H1 (cell line): ENCODE data around the gene TAOK1. TPM values are rescaled to one million over a fixed set of nuclear protein-coding genes. Genes with fewer than 3 reads are reported as not detected.
A peak's percentile ranks its signal among the peaks of the same experiment; 100 is the strongest.

Source experiments
- CTCF ChIA-PET: fragments of 300-600 bp; sonication (Branson Sonifier 250); formaldehyde crosslinking; loops from one replicate; lab custom pipeline; 2021; ENCODE audit not compliant: partially characterized antibody; lab: Charles Lee
- POLR2A ChIA-PET: fragments of 300-600 bp; sonication (Branson Sonifier 250); formaldehyde crosslinking; loops from one replicate; lab custom pipeline; 2021; ENCODE audit warnings: inconsistent platforms; ENCODE audit not compliant: partially characterized antibody; lab: Charles Lee
- DNase-seq, 2 experiments: peaks; one replicate each; pipeline versions ENCODE4 v3.0.0 to v3.0.0-alpha.2; 2010 to 2022; ENCODE audit warnings: low spot score in 2 of 2, low read depth in 1 of 2, mixed read lengths in 1 of 2
- FAIRE-seq: peaks from 2 replicates; lab custom pipeline; 2011; peaks lifted over from hg19 to GRCh38; lab: Jason Lieb, UNC
- H2AFZ ChIP-seq: 2 replicates; pipeline ENCODE4 v1.8.1; 2012; ENCODE audit warnings: low read length, inconsistent platforms
- H2AK5ac ChIP-seq: 2 replicates; pipeline ENCODE4 v1.6.1; 2013; ENCODE audit warnings: low read depth, low read length
- H2BK120ac ChIP-seq: replicated peaks from 2 replicates; pipeline ENCODE3; 2013; ENCODE audit warnings: low read depth, low read length, inconsistent platforms
- H2BK12ac ChIP-seq: 2 replicates; pipeline ENCODE4 v1.6.1; 2013; ENCODE audit warnings: low read depth, low read length
- H2BK15ac ChIP-seq: 2 replicates; pipeline ENCODE4 v1.6.1; 2013; ENCODE audit warnings: low read length
- H2BK20ac ChIP-seq: 2 replicates; pipeline ENCODE4 v1.6.1; 2013; ENCODE audit warnings: low read length
- H2BK5ac ChIP-seq: 2 replicates; pipeline ENCODE4 v1.6.1; 2013; ENCODE audit warnings: low read depth, low read length
- H3K14ac ChIP-seq: 2 replicates; pipeline ENCODE4 v1.6.1; 2013; ENCODE audit warnings: inconsistent platforms; ENCODE audit not compliant: insufficient read length
- H3K18ac ChIP-seq: 2 replicates; pipeline ENCODE4 v1.6.1; 2013; ENCODE audit warnings: low read length; ENCODE audit errors: extremely low read depth
- H3K23ac ChIP-seq: 2 replicates; pipeline ENCODE4 v1.6.1; 2013; ENCODE audit warnings: inconsistent platforms; ENCODE audit not compliant: insufficient read length
- H3K23me2 ChIP-seq: 2 replicates; pipeline ENCODE4 v1.6.1; 2013; ENCODE audit warnings: low read depth, low read length
- H3K27ac ChIP-seq: 2 replicates; pipeline ENCODE4 v1.6.1; 2011; ENCODE audit warnings: low read depth, low read length, inconsistent platforms
- H3K27me3 ChIP-seq, 4 experiments: replicated peaks in 1 of 4; 1 replicate in 1 of 4; 2 replicates in 3 of 4; pipeline versions ENCODE4 v1.6.1 to v1.8.1; 2011 to 2013; ENCODE audit warnings: low read length in 3 of 4, mild to moderate bottlenecking in 3 of 4, inconsistent platforms in 2 of 4, mixed read lengths in 2 of 4, moderate library complexity in 1 of 4; ENCODE audit not compliant: control insufficient read depth in 3 of 4, insufficient read depth in 3 of 4; ENCODE audit errors: extremely low read depth in 1 of 4
- H3K36me3 ChIP-seq, 4 experiments: 2 replicates each; pipeline versions ENCODE4 v1.6.1 to v1.8.1; 2011 to 2013; ENCODE audit warnings: mild to moderate bottlenecking in 4 of 4, low read length in 3 of 4, moderate library complexity in 2 of 4, control low read depth in 1 of 4, inconsistent platforms in 1 of 4; ENCODE audit not compliant: insufficient read depth in 4 of 4, control insufficient read depth in 2 of 4
- H3K4ac ChIP-seq: replicated peaks from 2 replicates; pipeline ENCODE3; 2013; ENCODE audit warnings: low read length, low read depth, mixed read lengths, inconsistent platforms; ENCODE audit not compliant: insufficient read length
- H3K4me1 ChIP-seq, 4 experiments: replicated peaks in 1 of 4; 1 replicate in 1 of 4; 2 replicates in 3 of 4; pipeline versions ENCODE4 v1.6.1 to v1.8.1; 2011 to 2013; ENCODE audit warnings: low read length in 3 of 4, inconsistent platforms in 2 of 4, mixed read lengths in 1 of 4; ENCODE audit not compliant: insufficient read depth in 4 of 4, control insufficient read depth in 3 of 4
- H3K4me2 ChIP-seq, 2 experiments: 2 replicates each; pipeline versions ENCODE4 v1.6.1 to v1.8.1; 2011 to 2013; ENCODE audit warnings: low read depth in 2 of 2, low read length in 2 of 2, control low read depth in 1 of 2, inconsistent platforms in 1 of 2, mild to moderate bottlenecking in 1 of 2; ENCODE audit not compliant: insufficient read depth in 1 of 2
- H3K4me3 ChIP-seq, 4 experiments: fragments of 200-600, 300-600 bp in 1 of 4; sonication (generic), shearing (Covaris generic), sonication (Bioruptor Twin) in 1 of 4; 2 replicates each; pipeline versions ENCODE4 v1.5.1 to v1.8.1; 2011 to 2016; ENCODE audit warnings: low read length in 4 of 4, low read depth in 3 of 4, control low read depth in 2 of 4, inconsistent platforms in 2 of 4, mild to moderate bottlenecking in 2 of 4, mixed read lengths in 1 of 4, moderate library complexity in 1 of 4; ENCODE audit not compliant: insufficient read depth in 2 of 4; ENCODE audit errors: extremely low read depth in 1 of 4
- H3K56ac ChIP-seq: replicated peaks from 2 replicates; pipeline ENCODE3; 2013; ENCODE audit warnings: low read depth, mild to moderate bottlenecking, mixed read lengths, low read length, inconsistent platforms; ENCODE audit not compliant: insufficient read length
- H3K79me1 ChIP-seq: 2 replicates; pipeline ENCODE4 v1.6.1; 2013; ENCODE audit warnings: low read depth, low read length, control low read depth
- H3K79me2 ChIP-seq, 2 experiments: 2 replicates each; pipeline versions ENCODE4 v1.6.1 to v1.8.1; 2012 to 2013; ENCODE audit warnings: low read length in 2 of 2, mild to moderate bottlenecking in 2 of 2, inconsistent platforms in 1 of 2; ENCODE audit not compliant: insufficient read depth in 2 of 2, control insufficient read depth in 1 of 2
- H3K9ac ChIP-seq, 4 experiments: replicated peaks in 1 of 4; 1 replicate in 1 of 4; 2 replicates in 3 of 4; pipeline versions ENCODE4 v1.6.1 to v1.8.1; 2011 to 2013; ENCODE audit warnings: low read depth in 3 of 4, low read length in 3 of 4, control low read depth in 2 of 4, mild to moderate bottlenecking in 2 of 4, moderate library complexity in 2 of 4, inconsistent platforms in 1 of 4; ENCODE audit errors: extremely low read depth in 1 of 4
- H3K9me3 ChIP-seq, 2 experiments: 2 replicates each; pipeline versions ENCODE4 v1.6.1 to v1.8.1; 2012 to 2013; ENCODE audit warnings: mild to moderate bottlenecking in 2 of 2, moderate library complexity in 2 of 2, control low read depth in 1 of 2, inconsistent platforms in 1 of 2, low read depth in 1 of 2, low read length in 1 of 2, mixed read lengths in 1 of 2; ENCODE audit not compliant: insufficient read depth in 2 of 2
- H4K20me1 ChIP-seq, 2 experiments: replicated peaks in 1 of 2; 2 replicates each; pipeline versions ENCODE3 to v1.8.1; 2011 to 2013; ENCODE audit warnings: inconsistent platforms in 2 of 2, low read length in 2 of 2, mild to moderate bottlenecking in 1 of 2; ENCODE audit not compliant: insufficient read depth in 2 of 2, control insufficient read depth in 1 of 2
- H4K5ac ChIP-seq: 2 replicates; pipeline ENCODE4 v1.6.1; 2013; ENCODE audit warnings: low read length, low read depth, mixed read lengths, inconsistent platforms; ENCODE audit not compliant: insufficient read length
- H4K8ac ChIP-seq: 2 replicates; pipeline ENCODE4 v1.8.0; 2013; ENCODE audit warnings: mild to moderate bottlenecking, moderate library complexity, low read length, inconsistent platforms; ENCODE audit not compliant: insufficient read depth; ENCODE audit errors: extremely low read depth
- H4K91ac ChIP-seq: replicated peaks from 2 replicates; pipeline ENCODE3; 2013; ENCODE audit warnings: low read length, mixed read lengths, inconsistent platforms; ENCODE audit not compliant: insufficient read length
- BACH1 ChIP-seq: IDR thresholded peaks from 2 replicates; pipeline ENCODE4 v1.6.1; 2012; ENCODE audit warnings: low read length, improper control_type of control experiment
- CTBP2 ChIP-seq: IDR thresholded peaks from 2 replicates; pipeline ENCODE4 v1.7.0; 2011; ENCODE audit warnings: borderline replicate concordance, mild to moderate bottlenecking, moderate library complexity, mixed read lengths, low read length; ENCODE audit not compliant: insufficient read depth, insufficient read length
- SIN3A ChIP-seq, 2 experiments: IDR thresholded peaks in 1 of 2; conservative IDR thresholded peaks in 1 of 2; 2 replicates each; pipeline ENCODE4 v1.6.1; 2011 to 2012; ENCODE audit warnings: low read length in 2 of 2, improper control_type of control experiment in 1 of 2, low read depth in 1 of 2, mild to moderate bottlenecking in 1 of 2
- SP4 ChIP-seq: IDR thresholded peaks from 2 replicates; pipeline ENCODE4 v1.6.1; 2012; ENCODE audit warnings: low read length, inconsistent platforms
- WGBS, 2 experiments: shearing (Covaris generic) in 1 of 2; methylation state at CpG; one replicate each; pipeline versions ENCODE4 v1.1.6 to v1.1.7; 2013 to 2015; ENCODE audit warnings: low lambda C conversion rate in 2 of 2, mixed read lengths in 2 of 2, inconsistent platforms in 1 of 2, low coverage in 1 of 2, missing lambda C conversion rate in 1 of 2; ENCODE audit not compliant: insufficient replicate concordance in 2 of 2, insufficient coverage in 1 of 2, insufficient read length in 1 of 2; ENCODE audit errors: extremely low coverage in 1 of 2, missing lambda C conversion rate in 1 of 2; 5-methylcytosine and 5-hydroxymethylcytosine counted together
- polyA plus RNA-seq, 7 experiments: library from polyadenylated mRNA; depleted of rRNA in 3 of 7; stranded (reverse) in 5 of 7; unstranded in 2 of 7; fragments of >200 nt in 5 of 7; fragments of 200-250 nt in 2 of 7; gene quantifications; 1 replicate in 5 of 7; 2 replicates in 1 of 7; 4 replicates in 1 of 7; pipeline versions ENCODE4 v1.2.1 to v1.2.3, GENCODE V29; 2011 to 2013; ENCODE audit warnings: missing spikeins in 2 of 7, mixed read lengths in 2 of 7
- total RNA-seq: library from RNA; stranded (reverse); fragmentation: NEBNext Ultra II Directional; extraction: Animal tissue kit (Norgen Biotek cat#: 25700); gene quantifications from 2 replicates; pipeline ENCODE4 v1.2.1, GENCODE V29; 2021
- TF ChIP-seq, protein P1 (sequence below): IDR thresholded peaks from 2 replicates; pipeline ENCODE4 v1.6.1; 2012; ENCODE audit warnings: low read length, inconsistent platforms

The TAOK1 gene
- total and polyA plus RNA-seq, 2 of the 8 experiments (the other 6 are each of a cell fraction or from before 2014, with no cell fraction given), result 12.2 to 90.6 TPM

DNA sequence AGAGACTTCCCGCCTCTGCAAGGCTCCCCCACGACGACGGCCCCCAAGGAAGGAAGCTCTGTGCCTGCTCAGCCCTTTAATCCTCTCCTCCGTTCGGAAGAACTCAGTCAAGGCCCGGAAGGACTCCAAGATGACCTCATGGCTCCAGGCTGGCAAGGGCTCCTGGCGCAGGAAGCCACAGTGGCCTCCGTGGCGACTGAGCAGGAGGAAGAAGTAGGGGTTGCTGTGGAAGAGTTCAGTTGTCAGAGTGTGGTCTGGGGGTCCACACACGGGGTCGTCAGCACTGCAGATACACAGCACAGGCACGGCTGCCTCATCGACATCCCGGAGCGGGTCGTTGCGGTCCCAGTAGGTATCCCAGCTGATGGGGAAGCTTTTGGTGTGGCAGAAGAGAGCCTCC lies 172.5 kb downstream of the TAOK1 start:
- ChIA-PET POLR2A (interaction anchor here (1.0 kb wide), 1 partner anchor 172 kb away, joined by 3 read pairs; the partner anchor contains the start of gene TAOK1), CTCF (interaction anchor here (1.3 to 3.2 kb wide), 3 partner anchors 9 to 26 kb away, joined by 3 to 15 read pairs (median 4); no protein-coding TSS in a partner anchor)
- H2AK5ac ChIP-seq, result no peak overlapping the region
- H3K14ac ChIP-seq, result no peak overlapping the region
- WGBS, 2 experiments, result 88% methylated on average over 14 of the region's 18 CpGs; no CpG with 5 or more reads in 1 of the 2 experiments
- peaks cover 0 to 8% (median 6%) of the 10 kb centered on the region in 4 experiments; a peak in 5 of 7 replicates for H3K4me1 ChIP-seq
- no peak overlapping the region for H3K4me3 ChIP-seq
- no peak overlapping the region for H4K8ac ChIP-seq
- no peaks in the 10 kb centered on the region for H3K79me1 ChIP-seq
- H4K5ac ChIP-seq, result no peak overlapping the region
- no peak overlapping the region for H4K91ac ChIP-seq
- no peak overlapping the region for H2BK15ac ChIP-seq
- peaks cover 16% of the 10 kb centered on the region; the same call in 1 of the 2 replicates for H3K23me2 ChIP-seq
- no peak overlapping the region for H2BK20ac ChIP-seq
- no peak overlapping the region for H2BK120ac ChIP-seq
- no peaks in the 10 kb centered on the region for H3K36me3 ChIP-seq
- peak in 1 of 2 experiments; percentile 36 for DNase-seq
- peaks cover 11 to 34% (median 27%) of the 10 kb centered on the region in 4 experiments for H3K27me3 ChIP-seq
- peaks cover 0 to 2% of the 10 kb centered on the region in 2 experiments for H4K20me1 ChIP-seq
- no peaks in the 10 kb centered on the region for H3K79me2 ChIP-seq
- H2BK12ac ChIP-seq, result 0 out of 2 replicates have a peak overlapping the region, but pooled peaks have one; percentile 17
- no peak overlapping the region for H3K4ac ChIP-seq
- no peak overlapping the region for H2AFZ ChIP-seq
- no peak overlapping the region for H3K18ac ChIP-seq
- FAIRE-seq, result no peak
- H3K23ac ChIP-seq, result no peak overlapping the region
- TF ChIP-seq SIN3A (conservative IDR thresholded peaks at IDR 0.05 in 1 of 2, IDR thresholded peaks at IDR 0.05 in 1 of 2; ENCODE audit: low read depth in 1 of 2, low read length in 2 of 2), result no peak
- no peak for TF ChIP-seq BACH1
- TF ChIP-seq CTBP2, result no peak
- TF ChIP-seq, protein P1, sequence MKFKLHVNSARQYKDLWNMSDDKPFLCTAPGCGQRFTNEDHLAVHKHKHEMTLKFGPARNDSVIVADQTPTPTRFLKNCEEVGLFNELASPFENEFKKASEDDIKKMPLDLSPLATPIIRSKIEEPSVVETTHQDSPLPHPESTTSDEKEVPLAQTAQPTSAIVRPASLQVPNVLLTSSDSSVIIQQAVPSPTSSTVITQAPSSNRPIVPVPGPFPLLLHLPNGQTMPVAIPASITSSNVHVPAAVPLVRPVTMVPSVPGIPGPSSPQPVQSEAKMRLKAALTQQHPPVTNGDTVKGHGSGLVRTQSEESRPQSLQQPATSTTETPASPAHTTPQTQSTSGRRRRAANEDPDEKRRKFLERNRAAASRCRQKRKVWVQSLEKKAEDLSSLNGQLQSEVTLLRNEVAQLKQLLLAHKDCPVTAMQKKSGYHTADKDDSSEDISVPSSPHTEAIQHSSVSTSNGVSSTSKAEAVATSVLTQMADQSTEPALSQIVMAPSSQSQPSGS, result no peak
- TF ChIP-seq SP4, result no peak
- no peaks in the 10 kb centered on the region for H3K9me3 ChIP-seq
- H3K27ac ChIP-seq, result no peak overlapping the region
- no peak overlapping the region for H3K4me2 ChIP-seq
- H3K9ac ChIP-seq, result no peak overlapping the region
- no peak overlapping the region for H2BK5ac ChIP-seq
- H3K56ac ChIP-seq, result no peak overlapping the region
